Hepatocyte (in vitro differentiated cells): ENCODE measurements around the gene SLC30A7.

Experiments
- EZH2 ChIP-seq: fragments of 200-600 bp; sonication (generic); IDR thresholded peaks from 2 replicates; pipeline ENCODE4 v1.6.1; 2016; ENCODE audit warnings: antibody characterized with exemption, mild to moderate bottlenecking, borderline replicate concordance
- TF ChIP-seq, protein P1 (sequence below): fragments of 200-600 bp; sonication (generic); IDR thresholded peaks from 2 replicates; pipeline ENCODE4 v1.5.1; 2016; ENCODE audit warnings: antibody characterized with exemption, mild to moderate bottlenecking; ENCODE audit not compliant: poor library complexity

DNA sequence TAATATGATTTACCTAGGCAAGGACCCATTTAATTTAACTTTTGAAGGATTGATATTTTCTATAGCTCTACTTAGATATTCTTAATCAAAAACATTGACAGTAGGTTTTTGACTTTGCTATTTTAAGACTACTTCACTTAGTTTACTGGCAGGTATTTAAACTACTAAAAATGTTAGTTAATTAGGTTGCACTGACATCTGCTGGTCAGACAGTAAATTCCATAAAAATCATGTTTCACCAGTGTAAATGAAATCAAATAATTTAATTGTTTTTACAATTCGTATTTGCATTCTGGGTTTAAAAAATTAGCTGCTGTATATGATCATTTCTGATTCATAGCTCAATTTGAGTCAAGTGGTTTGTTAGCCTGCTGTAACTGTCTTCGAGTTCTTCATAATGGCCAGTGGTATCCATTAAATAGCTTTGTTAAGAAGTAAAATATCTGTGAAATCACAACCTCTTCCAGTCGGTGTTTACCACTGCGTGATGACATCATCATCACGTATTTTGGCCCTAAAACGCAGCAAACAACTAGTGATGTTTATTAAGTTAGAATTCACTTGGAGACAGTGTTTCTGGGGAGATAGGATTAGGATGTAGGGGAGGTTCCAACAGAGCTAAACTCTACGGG is 27.4 kb upstream of the SLC30A7 start:
- TF ChIP-seq EZH2, result no peak
- TF ChIP-seq, protein P1, sequence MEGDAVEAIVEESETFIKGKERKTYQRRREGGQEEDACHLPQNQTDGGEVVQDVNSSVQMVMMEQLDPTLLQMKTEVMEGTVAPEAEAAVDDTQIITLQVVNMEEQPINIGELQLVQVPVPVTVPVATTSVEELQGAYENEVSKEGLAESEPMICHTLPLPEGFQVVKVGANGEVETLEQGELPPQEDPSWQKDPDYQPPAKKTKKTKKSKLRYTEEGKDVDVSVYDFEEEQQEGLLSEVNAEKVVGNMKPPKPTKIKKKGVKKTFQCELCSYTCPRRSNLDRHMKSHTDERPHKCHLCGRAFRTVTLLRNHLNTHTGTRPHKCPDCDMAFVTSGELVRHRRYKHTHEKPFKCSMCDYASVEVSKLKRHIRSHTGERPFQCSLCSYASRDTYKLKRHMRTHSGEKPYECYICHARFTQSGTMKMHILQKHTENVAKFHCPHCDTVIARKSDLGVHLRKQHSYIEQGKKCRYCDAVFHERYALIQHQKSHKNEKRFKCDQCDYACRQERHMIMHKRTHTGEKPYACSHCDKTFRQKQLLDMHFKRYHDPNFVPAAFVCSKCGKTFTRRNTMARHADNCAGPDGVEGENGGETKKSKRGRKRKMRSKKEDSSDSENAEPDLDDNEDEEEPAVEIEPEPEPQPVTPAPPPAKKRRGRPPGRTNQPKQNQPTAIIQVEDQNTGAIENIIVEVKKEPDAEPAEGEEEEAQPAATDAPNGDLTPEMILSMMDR, result peak; percentile 74
